DOHH2 (cell line): ENCODE measurements around the gene UNC45A.
"Not testable (repeated sequence)": the region's sequence is repeated elsewhere in the genome, so short reads cannot be mapped to it uniquely, and the experiment has no call there.

Experiments used
- H3F3A ChIP-seq: fragments of 200-600 bp; sonication (generic), shearing (Covaris generic); 2 replicates; pipeline ENCODE4 v1.6.0; 2016; ENCODE audit warnings: antibody characterized with exemption, mild to moderate bottlenecking; ENCODE audit not compliant: control insufficient read depth, insufficient read depth
- H3K27ac ChIP-seq: fragments of 200-600 bp; sonication (generic); 2 replicates; pipeline ENCODE4 v1.5.1; 2014; ENCODE audit warnings: low read depth, mild to moderate bottlenecking, low read length, moderate library complexity
- H3K27me3 ChIP-seq: fragments of 200-600 bp; sonication (generic); 2 replicates; pipeline ENCODE4 v1.6.1; 2014; ENCODE audit warnings: mild to moderate bottlenecking, low read length, mixed read lengths; ENCODE audit not compliant: control insufficient read depth
- H3K36me3 ChIP-seq: fragments of 200-600 bp; sonication (generic); 2 replicates; pipeline ENCODE4 v1.6.1; 2014; ENCODE audit warnings: mild to moderate bottlenecking, low read length, moderate library complexity, mixed read lengths; ENCODE audit not compliant: control insufficient read depth
- H3K4me1 ChIP-seq: fragments of 200-600 bp; sonication (generic); 2 replicates; pipeline ENCODE4 v1.6.1; 2014; ENCODE audit warnings: mild to moderate bottlenecking, low read length, mixed read lengths; ENCODE audit not compliant: control insufficient read depth
- H3K4me2 ChIP-seq: fragments of 200-600 bp; sonication (generic); 2 replicates; pipeline ENCODE4 v1.6.0; 2014; ENCODE audit warnings: mild to moderate bottlenecking, low read length, moderate library complexity
- H3K4me3 ChIP-seq: fragments of 200-600 bp; sonication (generic); 2 replicates; pipeline ENCODE4 v1.5.1; 2014; ENCODE audit warnings: mild to moderate bottlenecking, low read length, mixed read lengths
- H3K79me2 ChIP-seq: fragments of 200-600 bp; sonication (generic); 2 replicates; pipeline ENCODE4 v1.6.1; 2014; ENCODE audit warnings: mild to moderate bottlenecking, low read length, mixed read lengths; ENCODE audit not compliant: control insufficient read depth
- H3K9me2 ChIP-seq: fragments of 200-600 bp; sonication (generic); replicated peaks from 2 replicates; pipeline ENCODE4 v1.6.1; 2014; ENCODE audit warnings: mild to moderate bottlenecking, low read length, mixed read lengths; ENCODE audit not compliant: control insufficient read depth
- H3K9me3 ChIP-seq: fragments of 200-600 bp; sonication (generic); 2 replicates; pipeline ENCODE4 v1.6.1; 2014; ENCODE audit warnings: antibody characterized with exemption, low read length, mixed read lengths; ENCODE audit not compliant: control insufficient read depth, insufficient read depth
- H4K20me1 ChIP-seq: fragments of 200-600 bp; sonication (generic); 2 replicates; pipeline ENCODE4 v1.6.0; 2014; ENCODE audit warnings: low read depth, mild to moderate bottlenecking, antibody characterized with exemption, low read length, moderate library complexity; ENCODE audit not compliant: control insufficient read depth, insufficient read depth
- EZH2phosphoT487 ChIP-seq: fragments of 200-600 bp; sonication (generic); IDR thresholded peaks from 2 replicates; pipeline ENCODE4 v1.6.1; 2017; ENCODE audit warnings: borderline replicate concordance, mild to moderate bottlenecking, antibody characterized with exemption, low read length, moderate library complexity, mixed read lengths
- TF ChIP-seq, protein P1 (sequence below): fragments of 200-600 bp; sonication (generic); IDR thresholded peaks from one replicate; pipeline ENCODE4 v1.5.1; 2014; ENCODE audit warnings: antibody characterized with exemption, mild to moderate bottlenecking, low read depth, low read length; ENCODE audit not compliant: poor library complexity, severe bottlenecking

Gene UNC45A

DNA sequence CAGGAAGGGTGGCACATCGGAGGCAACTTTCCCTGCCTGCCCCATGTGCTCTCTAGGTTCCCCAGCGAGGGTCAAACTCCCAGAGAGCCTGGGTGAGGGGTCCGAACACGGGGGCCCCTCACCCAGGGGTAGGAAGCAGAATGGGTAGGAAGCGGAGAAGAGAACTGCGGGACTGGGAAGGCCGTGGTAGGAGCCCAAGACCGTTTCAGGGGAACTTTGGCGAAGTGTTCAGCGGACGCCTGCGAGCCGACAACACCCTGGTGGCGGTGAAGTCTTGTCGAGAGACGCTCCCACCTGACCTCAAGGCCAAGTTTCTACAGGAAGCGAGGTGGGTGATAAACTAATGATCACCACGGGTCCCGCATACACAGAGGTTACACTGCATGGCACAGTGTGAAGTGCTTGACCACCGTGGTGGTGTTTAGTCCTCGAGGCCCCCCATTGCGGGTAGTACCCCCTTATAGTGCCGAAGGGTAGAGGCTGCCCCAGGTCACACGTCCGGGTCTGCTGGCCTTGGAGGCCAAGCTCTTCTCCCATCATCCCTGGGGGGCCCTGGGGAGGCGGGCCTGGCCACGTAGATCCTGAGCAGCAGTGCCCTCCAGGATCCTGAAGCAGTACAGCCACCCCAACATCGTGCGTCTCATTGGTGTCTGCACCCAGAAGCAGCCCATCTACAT is 42.4 kb upstream of the UNC45A start:
- H3K9me2 ChIP-seq: no peaks in the 10 kb centered on the region
- H3K4me1 ChIP-seq: peaks cover 36% of the 10 kb centered on the region
- TF ChIP-seq EZH2phosphoT487: no peak
- TF ChIP-seq, protein P1, sequence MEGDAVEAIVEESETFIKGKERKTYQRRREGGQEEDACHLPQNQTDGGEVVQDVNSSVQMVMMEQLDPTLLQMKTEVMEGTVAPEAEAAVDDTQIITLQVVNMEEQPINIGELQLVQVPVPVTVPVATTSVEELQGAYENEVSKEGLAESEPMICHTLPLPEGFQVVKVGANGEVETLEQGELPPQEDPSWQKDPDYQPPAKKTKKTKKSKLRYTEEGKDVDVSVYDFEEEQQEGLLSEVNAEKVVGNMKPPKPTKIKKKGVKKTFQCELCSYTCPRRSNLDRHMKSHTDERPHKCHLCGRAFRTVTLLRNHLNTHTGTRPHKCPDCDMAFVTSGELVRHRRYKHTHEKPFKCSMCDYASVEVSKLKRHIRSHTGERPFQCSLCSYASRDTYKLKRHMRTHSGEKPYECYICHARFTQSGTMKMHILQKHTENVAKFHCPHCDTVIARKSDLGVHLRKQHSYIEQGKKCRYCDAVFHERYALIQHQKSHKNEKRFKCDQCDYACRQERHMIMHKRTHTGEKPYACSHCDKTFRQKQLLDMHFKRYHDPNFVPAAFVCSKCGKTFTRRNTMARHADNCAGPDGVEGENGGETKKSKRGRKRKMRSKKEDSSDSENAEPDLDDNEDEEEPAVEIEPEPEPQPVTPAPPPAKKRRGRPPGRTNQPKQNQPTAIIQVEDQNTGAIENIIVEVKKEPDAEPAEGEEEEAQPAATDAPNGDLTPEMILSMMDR: no peak
- H4K20me1 ChIP-seq: no peaks in the 10 kb centered on the region
- no peaks in the 10 kb centered on the region for H3K27me3 ChIP-seq
- H3K4me3 ChIP-seq: no peak overlapping the region
- peaks cover 16% of the 10 kb centered on the region for H3F3A ChIP-seq
- H3K27ac ChIP-seq: no peak overlapping the region
- H3K79me2 ChIP-seq: no peaks in the 10 kb centered on the region
- no peaks in the 10 kb centered on the region for H3K9me3 ChIP-seq
- peaks cover 51% of the 10 kb centered on the region for H3K36me3 ChIP-seq
- H3K4me2 ChIP-seq: no peak overlapping the region

DNA sequence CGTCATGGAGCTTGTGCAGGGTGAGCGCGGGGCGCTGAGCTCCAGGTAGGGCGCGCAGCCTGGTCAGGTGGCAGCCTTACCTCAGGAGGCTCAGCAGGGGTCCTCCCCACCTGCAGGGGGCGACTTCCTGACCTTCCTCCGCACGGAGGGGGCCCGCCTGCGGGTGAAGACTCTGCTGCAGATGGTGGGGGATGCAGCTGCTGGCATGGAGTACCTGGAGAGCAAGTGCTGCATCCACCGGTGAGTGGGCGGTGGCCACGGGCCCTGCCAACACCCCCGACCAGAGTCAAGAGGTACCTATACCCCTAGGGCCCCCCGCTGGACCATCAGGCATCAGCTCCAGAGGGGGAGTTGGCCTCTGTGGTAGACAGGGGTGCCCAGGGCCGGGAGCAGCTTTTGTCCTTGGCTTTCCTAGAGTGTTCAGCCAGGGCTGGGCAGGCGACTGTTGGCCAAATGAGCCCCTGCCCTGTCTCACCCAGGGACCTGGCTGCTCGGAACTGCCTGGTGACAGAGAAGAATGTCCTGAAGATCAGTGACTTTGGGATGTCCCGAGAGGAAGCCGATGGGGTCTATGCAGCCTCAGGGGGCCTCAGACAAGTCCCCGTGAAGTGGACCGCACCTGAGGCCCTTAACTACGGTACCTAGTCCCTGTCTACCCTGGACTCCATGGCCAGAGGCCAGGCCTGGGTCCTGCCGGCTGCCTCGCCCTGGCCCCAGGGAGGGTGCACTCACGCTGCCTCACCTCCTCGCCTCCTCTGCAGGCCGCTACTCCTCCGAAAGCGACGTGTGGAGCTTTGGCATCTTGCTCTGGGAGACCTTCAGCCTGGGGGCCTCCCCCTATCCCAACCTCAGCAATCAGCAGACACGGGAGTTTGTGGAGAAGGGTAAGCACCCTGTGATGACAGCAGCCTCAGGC is 41.7 kb upstream of the UNC45A start:
- no peak overlapping the region for H3K4me3 ChIP-seq
- TF ChIP-seq EZH2phosphoT487: no peak
- TF ChIP-seq, protein P1: peak; percentile 69
- H3K36me3 ChIP-seq: peaks cover 51% of the 10 kb centered on the region
- H3F3A ChIP-seq: peaks cover 18% of the 10 kb centered on the region
- H3K9me3 ChIP-seq: no peaks in the 10 kb centered on the region
- H4K20me1 ChIP-seq: no peaks in the 10 kb centered on the region
- H3K79me2 ChIP-seq: no peaks in the 10 kb centered on the region
- H3K4me2 ChIP-seq: no peak overlapping the region
- H3K27me3 ChIP-seq: no peaks in the 10 kb centered on the region
- H3K9me2 ChIP-seq: no peaks in the 10 kb centered on the region
- H3K27ac ChIP-seq: no peak overlapping the region
- H3K4me1 ChIP-seq: peaks cover 44% of the 10 kb centered on the region

GRCh38 chr15:90895571-90896117 is 39.4 kb upstream of the UNC45A start:
- no peaks in the 10 kb centered on the region for H3K9me3 ChIP-seq
- TF ChIP-seq, protein P1: no peak
- no peak for TF ChIP-seq EZH2phosphoT487
- H3K36me3 ChIP-seq: peaks cover 42% of the 10 kb centered on the region
- H3K4me3 ChIP-seq: no peak overlapping the region; the same call in 1 of the 2 replicates
- peaks cover 47% of the 10 kb centered on the region for H3K4me1 ChIP-seq
- H3K27me3 ChIP-seq: no peaks in the 10 kb centered on the region
- H3K4me2 ChIP-seq: peak overlapping the region; percentile 77
- no peaks in the 10 kb centered on the region for H3K9me2 ChIP-seq
- no peaks in the 10 kb centered on the region for H3K79me2 ChIP-seq
- H3K27ac ChIP-seq: peak overlapping the region; percentile 90
- H3F3A ChIP-seq: peaks cover 18% of the 10 kb centered on the region
- H4K20me1 ChIP-seq: no peaks in the 10 kb centered on the region

DNA sequence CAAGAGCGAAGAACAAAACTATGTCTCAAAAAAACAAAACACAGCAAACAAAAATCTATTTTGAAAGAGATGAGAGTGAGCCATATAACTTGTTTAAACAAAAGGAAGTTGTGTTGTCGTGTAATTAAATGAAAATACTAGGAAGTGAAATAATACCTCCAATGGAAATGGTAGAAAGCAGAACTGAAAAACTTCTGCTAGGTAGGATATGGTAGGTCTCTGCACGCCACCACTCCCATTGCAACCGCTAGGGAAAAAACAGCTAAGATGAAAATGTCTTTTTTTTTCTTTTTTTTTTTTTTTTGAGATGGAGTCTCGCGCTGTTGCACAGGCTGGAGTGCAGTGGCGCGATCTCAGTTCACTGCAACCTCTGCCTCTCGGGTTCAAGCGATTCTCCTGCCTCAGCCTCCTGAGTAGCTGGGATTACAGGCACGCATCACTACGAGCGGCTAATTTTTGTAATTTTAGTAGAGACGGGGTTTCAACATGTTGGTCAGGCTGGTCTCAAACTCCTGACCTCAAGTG is 37.9 kb upstream of the UNC45A start:
- H3F3A ChIP-seq: peaks cover 18% of the 10 kb centered on the region
- H3K79me2 ChIP-seq, H3K27me3 ChIP-seq, H3K9me2 ChIP-seq, H3K9me3 ChIP-seq, H4K20me1 ChIP-seq: not testable (repeated sequence)
- H3K4me2 ChIP-seq: peak overlapping the region; percentile 77
- H3K36me3 ChIP-seq: peaks cover 31% of the 10 kb centered on the region
- peak overlapping the region; percentile 90 for H3K27ac ChIP-seq
- peaks cover 58% of the 10 kb centered on the region for H3K4me1 ChIP-seq
- peak overlapping the region; percentile 61 for H3K4me3 ChIP-seq
